ENCODE measurements around the gene TMEM270.

- TF ChIP-seq CTCF (IDR thresholded peaks at IDR 0.05) (no peak), POLR2A (IDR thresholded peaks at IDR 0.05) (no peak)
Measured at GRCh38 chr7:73912223-73912622, 51.3 kb downstream of the TMEM270 start.

All from lower leg skin (tissue), 3 donors.